WTC11 (cell line): ENCODE measurements around the gene GAR1. TPM values are rescaled to one million over a fixed set of nuclear protein-coding genes. Genes with fewer than 3 reads are reported as not detected.

Experiments used
- ATAC-seq: fragments of 200-7000 bp; cut with Tn5 transposase; 2 replicates; pipeline ENCODE4 v1.10.0; 2021; ENCODE audit warnings: mild to moderate bottlenecking, moderate library complexity
- CTCF ChIA-PET: fragments of 300-600 bp; sonication (Branson Sonifier 250); formaldehyde crosslinking; loops from one replicate; lab custom pipeline; 2021; ENCODE audit warnings: antibody characterized with exemption; lab: Charles Lee
- POLR2A ChIA-PET: fragments of 350-600 bp; sonication (Branson Sonifier 250); formaldehyde crosslinking; loops from one replicate; lab custom pipeline; 2021; ENCODE audit warnings: antibody characterized with exemption; lab: Charles Lee
- DNase-seq: peaks from one replicate; pipeline ENCODE4 v3.0.0; 2021; ENCODE audit warnings: low spot score
- H3K27ac Mint-ChIP-seq: 2 replicates; pipeline ENCODE4 v1.8.0; 2021; ENCODE audit warnings: mixed read lengths
- H3K27me3 Mint-ChIP-seq: 2 replicates; pipeline ENCODE4 v1.8.0; 2021; ENCODE audit warnings: low read depth, mild to moderate bottlenecking, moderate library complexity, mixed read lengths
- H3K36me3 Mint-ChIP-seq: 2 replicates; pipeline ENCODE4 v1.8.0; 2021; ENCODE audit warnings: mixed read lengths
- H3K4me1 Mint-ChIP-seq: 2 replicates; pipeline ENCODE4 v1.8.0; 2022; ENCODE audit warnings: mixed read lengths
- H3K4me3 Mint-ChIP-seq: 2 replicates; pipeline ENCODE4 v1.8.0; 2021; ENCODE audit warnings: mild to moderate bottlenecking, moderate library complexity, mixed read lengths
- H3K9me3 Mint-ChIP-seq: 2 replicates; pipeline ENCODE4 v1.8.0; 2021; ENCODE audit warnings: mixed read lengths
- ATF1 ChIP-seq: sonication (generic); formaldehyde crosslinking; IDR thresholded peaks from 2 replicates; pipeline ENCODE4 v1.8.1; 2023; ENCODE audit warnings: mild to moderate bottlenecking, moderate library complexity, missing genetic modification reagents
- CBFB ChIP-seq: sonication (generic); formaldehyde crosslinking; IDR thresholded peaks from 2 replicates; pipeline ENCODE4 v1.8.1; 2022; ENCODE audit warnings: mild to moderate bottlenecking, low read depth, missing genetic modification reagents
- CREB1 ChIP-seq: sonication (generic); formaldehyde crosslinking; IDR thresholded peaks from 2 replicates; pipeline ENCODE4 v1.8.0; 2023; ENCODE audit warnings: mild to moderate bottlenecking, missing genetic modification reagents
- CTCF ChIP-seq: fragments of 200-600 bp; IDR thresholded peaks from 2 replicates; pipeline ENCODE4 v1.8.0; 2022; ENCODE audit warnings: antibody characterized with exemption
- E2F5 ChIP-seq: sonication (generic); formaldehyde crosslinking; IDR thresholded peaks from 2 replicates; pipeline ENCODE4 v1.8.1; 2022; ENCODE audit warnings: mild to moderate bottlenecking, moderate library complexity, missing genetic modification reagents
- ELF4 ChIP-seq: sonication (generic); formaldehyde crosslinking; IDR thresholded peaks from 2 replicates; pipeline ENCODE4 v1.8.1; 2022; ENCODE audit warnings: low read depth, mild to moderate bottlenecking, moderate library complexity, missing genetic modification reagents
- EMX1 ChIP-seq: fragments of 250-450 bp; sonication (Bioruptor Pico); IDR thresholded peaks from 2 replicates; pipeline ENCODE4 v1.8.0; 2021; ENCODE audit warnings: mild to moderate bottlenecking
- FOXJ3 ChIP-seq: sonication (generic); formaldehyde crosslinking; IDR thresholded peaks from 2 replicates; pipeline ENCODE4 v1.9.0; 2021; ENCODE audit warnings: missing genetic modification reagents, mild to moderate bottlenecking, borderline replicate concordance
- HMGA2 ChIP-seq: fragments of 250-450 bp; sonication (Bioruptor Pico); IDR thresholded peaks from 2 replicates; pipeline ENCODE4 v1.4.0; 2021; ENCODE audit warnings: mild to moderate bottlenecking, moderate library complexity
- HMGXB4 ChIP-seq: sonication (generic); formaldehyde crosslinking; IDR thresholded peaks from 2 replicates; pipeline ENCODE4 v1.8.1; 2023; ENCODE audit warnings: mild to moderate bottlenecking, moderate library complexity, missing genetic modification reagents
- IRF2 ChIP-seq: sonication (generic); formaldehyde crosslinking; IDR thresholded peaks from 2 replicates; pipeline ENCODE4 v1.8.0; 2022; ENCODE audit warnings: low read depth, missing genetic modification reagents, borderline replicate concordance
- KAT7 ChIP-seq: sonication (generic); formaldehyde crosslinking; IDR thresholded peaks from 2 replicates; pipeline ENCODE4 v1.8.1; 2023; ENCODE audit warnings: missing genetic modification reagents, mild to moderate bottlenecking, borderline replicate concordance
- MLX ChIP-seq: sonication (generic); formaldehyde crosslinking; IDR thresholded peaks from 2 replicates; pipeline ENCODE4 v1.8.1; 2023; ENCODE audit warnings: mild to moderate bottlenecking, missing genetic modification reagents, moderate library complexity
- NFYB ChIP-seq: sonication (generic); formaldehyde crosslinking; conservative IDR thresholded peaks from 2 replicates; pipeline ENCODE4 v1.8.0; 2022; ENCODE audit warnings: low read depth, missing genetic modification reagents
- NR2C2 ChIP-seq: sonication (generic); formaldehyde crosslinking; IDR thresholded peaks from 2 replicates; pipeline ENCODE4 v1.8.0; 2022; ENCODE audit warnings: mild to moderate bottlenecking, missing genetic modification reagents
- PRDM15 ChIP-seq: sonication (generic); formaldehyde crosslinking; IDR thresholded peaks from 2 replicates; pipeline ENCODE4 v1.8.0; 2022; ENCODE audit warnings: missing genetic modification reagents
- TEAD1 ChIP-seq: sonication (generic); formaldehyde crosslinking; IDR thresholded peaks from 2 replicates; pipeline ENCODE4 v1.8.0; 2022; ENCODE audit warnings: mild to moderate bottlenecking, missing genetic modification reagents
- USF1 ChIP-seq: sonication (generic); formaldehyde crosslinking; IDR thresholded peaks from 2 replicates; pipeline ENCODE4 v1.8.0; 2022; ENCODE audit warnings: mild to moderate bottlenecking, missing genetic modification reagents
- ZNF138 ChIP-seq: sonication (generic); formaldehyde crosslinking; conservative IDR thresholded peaks from 2 replicates; pipeline ENCODE4 v1.8.1; 2022; ENCODE audit warnings: mild to moderate bottlenecking, moderate library complexity, missing genetic modification reagents
- ZNF396 ChIP-seq: fragments of 250-450 bp; sonication (Bioruptor Pico); IDR thresholded peaks from 2 replicates; pipeline ENCODE4 v1.8.0; 2021; ENCODE audit warnings: mild to moderate bottlenecking, moderate library complexity, borderline replicate concordance
- total RNA-seq: library from RNA; stranded (reverse); gene quantifications from 3 replicates; pipeline ENCODE4 v1.2.3, GENCODE V29; 2021

The GAR1 gene
- total RNA-seq, 1 experiment from 2014 or later = 32.3 TPM

GRCh38 chr4:109820563-109820962 is 5.0 kb downstream of the GAR1 start (continued):
- no peak for TF ChIP-seq EMX1 (CRISPR knock-in tag)
- TF ChIP-seq, all 79 proteins: peak for 0

GRCh38 chr4:109821185-109821584 is 5.6 kb downstream of the GAR1 start:
- no peaks in the 10 kb centered on the region for H3K27me3 Mint-ChIP-seq
- ATAC-seq = no peak

GRCh38 chr4:109826719-109827118 is 11.2 kb downstream of the GAR1 start:
- H3K27ac Mint-ChIP-seq = no peak overlapping the region
- no peak overlapping the region for H3K4me3 Mint-ChIP-seq
- ChIA-PET CTCF (no interaction called here), POLR2A (no interaction called here)
- no peak for DNase-seq
- TF ChIP-seq ZNF138 (CRISPR knock-in tag) = no peak
- TF ChIP-seq MLX (CRISPR knock-in tag) = no peak
- TF ChIP-seq ZNF396 (CRISPR knock-in tag) = no peak
- TF ChIP-seq CBFB (CRISPR knock-in tag) = no peak
- no peak for TF ChIP-seq NR2C2
- no peak for TF ChIP-seq FOXJ3
- TF ChIP-seq E2F5 (CRISPR knock-in tag) = no peak
- TF ChIP-seq PRDM15 (CRISPR knock-in tag) = no peak
- TF ChIP-seq CREB1 = no peak
- TF ChIP-seq TEAD1 (CRISPR knock-in tag) = no peak
- TF ChIP-seq ELF4 = no peak
- H3K4me1 Mint-ChIP-seq = no peaks in the 10 kb centered on the region
- H3K27me3 Mint-ChIP-seq = no peaks in the 10 kb centered on the region
- H3K9me3 Mint-ChIP-seq = no peaks in the 10 kb centered on the region
- ATAC-seq = no peak
- H3K36me3 Mint-ChIP-seq = peaks cover 26% of the 10 kb centered on the region

More at GRCh38 chr4:109821185-109821584, 5.6 kb downstream of the GAR1 start:
- CTCF ChIA-PET = no interaction called here
- no peak for DNase-seq
- POLR2A ChIA-PET = no interaction called here
- H3K9me3 Mint-ChIP-seq = no peaks in the 10 kb centered on the region
- peaks cover 64% of the 10 kb centered on the region for H3K36me3 Mint-ChIP-seq
- no peak overlapping the region for H3K4me3 Mint-ChIP-seq
- H3K27ac Mint-ChIP-seq = no peak overlapping the region
- peaks cover 11% of the 10 kb centered on the region for H3K4me1 Mint-ChIP-seq
- TF ChIP-seq MLX (CRISPR knock-in tag) = no peak
- no peak for TF ChIP-seq USF1 (CRISPR knock-in tag)

- H3K27ac Mint-ChIP-seq = no peak within 1 kb of the TSS
- no peaks in the 10 kb centered on the region for H3K9me3 Mint-ChIP-seq
- DNase-seq = no peak
- H3K36me3 Mint-ChIP-seq = peaks cover 19% of the 10 kb centered on the region
- TF ChIP-seq IRF2 (CRISPR knock-in tag) (no peak), KAT7 (CRISPR knock-in tag) (no peak), HMGXB4 (CRISPR knock-in tag) (no peak), CTCF (no peak), HMGA2 (CRISPR knock-in tag) (no peak), ATF1 (CRISPR knock-in tag) (no peak), NFYB (CRISPR knock-in tag) (no peak)
- ChIA-PET POLR2A (no interaction called here), CTCF (no interaction called here)
- H3K27me3 Mint-ChIP-seq = no peaks in the 10 kb centered on the region
- no peaks in the 10 kb centered on the region for H3K4me1 Mint-ChIP-seq
- no peak within 1 kb of the TSS for H3K4me3 Mint-ChIP-seq
- no peak for ATAC-seq
Observed at GRCh38 chr4:109827672-109828071, 12.1 kb downstream of the GAR1 start, which contains the start of gene RRH. Gene RRH (plus strand): TSS chr4:109827972. CDS start chr4:109828028, 56 bp downstream.
